ENCODE measurements around the gene NRDC. TPM values are rescaled to one million over a fixed set of nuclear protein-coding genes. Genes with fewer than 3 reads are reported as not detected.
A peak's percentile ranks its signal among the peaks of the same experiment; 100 is the strongest.
"Not testable (repeated sequence)": the region's sequence is repeated elsewhere in the genome, so short reads cannot be mapped to it uniquely, and the experiment has no call there.

The NRDC gene
- total and polyA plus RNA-seq, 8 donors: 58.4 to 95.6 (median 79.2) TPM

DNA sequence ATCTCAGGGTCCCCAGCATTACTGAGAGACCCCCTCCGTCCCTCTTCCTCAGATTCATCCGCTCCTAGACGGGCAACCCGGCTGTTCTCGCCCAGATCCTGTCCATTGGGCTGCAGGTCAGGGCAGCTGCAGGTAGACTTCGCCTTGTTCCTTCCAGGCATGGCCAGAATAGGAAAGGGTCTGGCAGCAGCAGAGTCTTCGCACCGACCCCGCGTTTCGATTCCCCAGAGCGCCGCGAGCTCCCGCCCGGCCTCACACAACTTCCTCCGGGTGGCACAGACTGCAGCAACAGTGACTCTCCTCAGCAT is 265 bp downstream of the NRDC start:
- intact Hi-C loops (cut with DNase I; ENCODE audit: low total_unique reads): no loop called here

GRCh38 chr1:51877434-51878307 is 856 bp downstream of the NRDC start:
- H3K9me3 ChIP-seq: no peaks in the 10 kb centered on the region
- H3K4me3 ChIP-seq: peak overlapping the region; percentile 72 to 92 (median 86)
- peaks cover 0 to 8% (median 5%) of the 10 kb centered on the region in 4 donors for H3K36me3 ChIP-seq
- intact Hi-C loops (cut with DNase I; ENCODE audit: low total_unique reads): no loop called here
- H3K4me1 ChIP-seq: peaks cover 20 to 58% (median 46%) of the 10 kb centered on the region in 4 donors
- peak in 1 of 2 donors; percentile 66 for DNase-seq
- TF ChIP-seq, protein P1, sequence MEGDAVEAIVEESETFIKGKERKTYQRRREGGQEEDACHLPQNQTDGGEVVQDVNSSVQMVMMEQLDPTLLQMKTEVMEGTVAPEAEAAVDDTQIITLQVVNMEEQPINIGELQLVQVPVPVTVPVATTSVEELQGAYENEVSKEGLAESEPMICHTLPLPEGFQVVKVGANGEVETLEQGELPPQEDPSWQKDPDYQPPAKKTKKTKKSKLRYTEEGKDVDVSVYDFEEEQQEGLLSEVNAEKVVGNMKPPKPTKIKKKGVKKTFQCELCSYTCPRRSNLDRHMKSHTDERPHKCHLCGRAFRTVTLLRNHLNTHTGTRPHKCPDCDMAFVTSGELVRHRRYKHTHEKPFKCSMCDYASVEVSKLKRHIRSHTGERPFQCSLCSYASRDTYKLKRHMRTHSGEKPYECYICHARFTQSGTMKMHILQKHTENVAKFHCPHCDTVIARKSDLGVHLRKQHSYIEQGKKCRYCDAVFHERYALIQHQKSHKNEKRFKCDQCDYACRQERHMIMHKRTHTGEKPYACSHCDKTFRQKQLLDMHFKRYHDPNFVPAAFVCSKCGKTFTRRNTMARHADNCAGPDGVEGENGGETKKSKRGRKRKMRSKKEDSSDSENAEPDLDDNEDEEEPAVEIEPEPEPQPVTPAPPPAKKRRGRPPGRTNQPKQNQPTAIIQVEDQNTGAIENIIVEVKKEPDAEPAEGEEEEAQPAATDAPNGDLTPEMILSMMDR (IDR thresholded peaks at IDR 0.05): no peak
- TF ChIP-seq POLR2A (IDR thresholded peaks at IDR 0.05): no peak
- no peak for TF ChIP-seq POLR2AphosphoS5 (IDR thresholded peaks at IDR 0.05)
- TF ChIP-seq EP300 (IDR thresholded peaks at IDR 0.05): no peak
- peak overlapping the region; percentile 95 to 99 (median 97) for H3K27ac ChIP-seq
- H3K27me3 ChIP-seq: peaks cover 0 to 15% (median 5%) of the 10 kb centered on the region in 3 donors
- 9 to 12% (median 10%) methylated on average over 19 to 21 of the region's 21 CpGs for WGBS, 5 donors

More for the DNA sequence above, 265 bp downstream of the NRDC start:
- TF ChIP-seq POLR2AphosphoS5 (IDR thresholded peaks at IDR 0.05) (no peak), EP300 (IDR thresholded peaks at IDR 0.05) (no peak), POLR2A (IDR thresholded peaks at IDR 0.05) (no peak)
- TF ChIP-seq, protein P1 (IDR thresholded peaks at IDR 0.05): no peak
- DNase-seq: no peak
- no peaks in the 10 kb centered on the region for H3K9me3 ChIP-seq
- peak overlapping the region; percentile 72 to 92 (median 86) for H3K4me3 ChIP-seq
- peaks cover 0 to 8% (median 4%) of the 10 kb centered on the region in 4 donors for H3K36me3 ChIP-seq
- whole genome bisulfite sequencing, 5 donors: 0% methylated on average over 13 to 17 of the region's 17 CpGs
- H3K27ac ChIP-seq: peak overlapping the region; percentile 95 to 99 (median 97)
- H3K27me3 ChIP-seq: peaks cover 0 to 21% (median 5%) of the 10 kb centered on the region in 3 donors
- H3K4me1 ChIP-seq: peaks cover 20 to 54% (median 43%) of the 10 kb centered on the region in 4 donors

DNA sequence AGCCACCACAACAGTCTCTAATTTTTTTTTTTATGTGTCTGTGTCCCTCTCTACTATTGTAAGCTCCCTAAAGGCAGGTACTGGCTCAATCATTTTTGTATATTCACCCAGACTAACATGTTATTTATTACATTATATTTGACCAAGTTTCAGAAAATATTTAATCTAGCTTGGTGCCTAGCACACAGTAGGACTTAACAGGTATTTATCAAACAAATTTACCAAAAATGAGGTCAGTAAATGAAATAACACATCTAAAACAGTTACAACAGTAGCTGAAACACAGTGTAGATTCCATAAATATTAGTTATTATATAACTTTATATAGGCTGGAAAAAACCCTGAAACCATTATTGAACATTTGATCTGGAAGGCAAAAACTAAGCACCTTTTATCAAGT is 2.7 kb downstream of the NRDC start:
- intact Hi-C loops (cut with DNase I; ENCODE audit: low total_unique reads): no loop called here
- H3K27ac ChIP-seq: no peak overlapping the region
- no peaks in the 10 kb centered on the region for H3K9me3 ChIP-seq
- no peak for DNase-seq
- peaks cover 20 to 72% (median 53%) of the 10 kb centered on the region in 4 donors for H3K4me1 ChIP-seq
- H3K36me3 ChIP-seq: peaks cover 0 to 8% (median 5%) of the 10 kb centered on the region in 4 donors
- peak overlapping the region in 1 of 4 donors; percentile 72 for H3K4me3 ChIP-seq
- no peak for TF ChIP-seq POLR2A (IDR thresholded peaks at IDR 0.05)
- TF ChIP-seq, protein P1 (IDR thresholded peaks at IDR 0.05): no peak
- TF ChIP-seq POLR2AphosphoS5 (IDR thresholded peaks at IDR 0.05): no peak
- TF ChIP-seq EP300 (IDR thresholded peaks at IDR 0.05): no peak
- no peaks in the 10 kb centered on the region for H3K27me3 ChIP-seq

- Histone ChIP-seq H3K27me3 (no peaks in the 10 kb centered on the region), H3K4me3 (no peak overlapping the region), H3K4me1 (peaks cover 20 to 73% (median 53%) of the 10 kb centered on the region in 4 donors), H3K9me3 (no peaks in the 10 kb centered on the region), H3K36me3 (peaks cover 0 to 8% (median 5%) of the 10 kb centered on the region in 4 donors), H3K27ac (no peak overlapping the region)
- intact Hi-C loops (cut with DNase I; ENCODE audit: low total_unique reads): no loop called here
- 71 to 82% (median 78%) methylated on average over 6 of the region's 6 CpGs for WGBS, 5 donors
- no peak for DNase-seq
- TF ChIP-seq, protein P1 (IDR thresholded peaks at IDR 0.05): no peak
- TF ChIP-seq POLR2AphosphoS5 (IDR thresholded peaks at IDR 0.05): no peak
- TF ChIP-seq POLR2A (IDR thresholded peaks at IDR 0.05): no peak
- no peak for TF ChIP-seq EP300 (IDR thresholded peaks at IDR 0.05)
These were observed 3.2 kb downstream of the NRDC start for GRCh38 chr1:51875291-51875772.

DNA sequence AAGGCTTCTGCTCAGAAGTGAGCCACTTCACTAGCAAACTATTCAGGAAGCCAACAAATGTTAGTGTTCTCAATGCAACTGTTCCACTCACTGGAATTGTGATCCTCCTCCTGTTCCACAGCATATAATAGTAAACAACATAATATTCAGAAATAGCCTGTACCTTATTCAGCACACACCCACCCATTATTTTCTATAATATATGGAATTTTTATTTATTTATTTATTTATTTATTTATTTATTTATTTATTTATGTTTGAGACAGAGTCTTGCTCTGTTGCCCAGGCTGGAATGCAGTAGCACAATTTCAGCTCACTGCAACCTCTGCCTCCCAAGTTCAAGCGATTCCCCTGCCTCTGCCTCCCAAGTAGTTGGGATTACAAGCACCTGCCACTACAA is 5.3 kb downstream of the NRDC start:
- H3K4me1 ChIP-seq: peaks cover 20 to 69% (median 49%) of the 10 kb centered on the region in 4 donors
- H3K9me3 ChIP-seq; H3K27ac ChIP-seq; intact Hi-C loops (cut with DNase I; ENCODE audit: low total_unique reads); H3K4me3 ChIP-seq; H3K36me3 ChIP-seq; H3K27me3 ChIP-seq; DNase-seq: not testable (repeated sequence)
- WGBS, 5 donors: 95 to 100% (median 100%) methylated on average over 1 of the region's 1 CpG
